NCI-H748 (cell line): ENCODE data around the gene NPAS2.
A peak's percentile ranks its signal among the peaks of the same experiment; 100 is the strongest.

Experiments
- DNase-seq: peaks from one replicate; lab custom pipeline; 2025; ENCODE audit not compliant: unreplicated experiment; lab: John Stamatoyannopoulos, UW

NPAS2 gene

GRCh38 chr2:100983684-100984310 is 163.9 kb downstream of the NPAS2 start:
- DNase-seq, result no peak

DNA sequence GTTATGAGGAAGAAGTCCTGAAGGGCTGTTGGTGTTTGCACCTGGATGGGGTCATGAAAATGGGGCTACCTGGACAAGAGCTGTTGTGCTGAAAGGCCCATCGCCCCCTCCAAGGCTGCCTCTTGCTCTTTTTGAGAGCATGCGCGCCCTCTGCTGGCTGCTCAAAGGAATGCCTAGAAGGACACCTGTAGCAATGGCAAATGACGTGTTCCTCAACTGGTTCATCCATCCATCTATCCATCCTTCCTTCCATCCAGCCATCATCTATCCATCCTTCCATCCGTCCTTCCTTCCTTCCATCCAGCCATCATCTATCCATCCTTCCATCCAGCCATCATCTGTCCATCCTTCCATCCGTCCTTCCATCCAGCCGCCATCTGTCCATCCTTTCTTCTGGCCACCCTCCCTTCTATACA is 165.0 kb downstream of the NPAS2 start:
- DNase-seq, result peak; percentile 62

GRCh38 chr2:100986157-100986556 is 166.2 kb downstream of the NPAS2 start:
- no peak for DNase-seq

GRCh38 chr2:100987536-100987935 is 167.6 kb downstream of the NPAS2 start:
- DNase-seq, result no peak

- no peak for DNase-seq
Observed at GRCh38 chr2:100987974-100988373, 168.0 kb downstream of the NPAS2 start.

DNA sequence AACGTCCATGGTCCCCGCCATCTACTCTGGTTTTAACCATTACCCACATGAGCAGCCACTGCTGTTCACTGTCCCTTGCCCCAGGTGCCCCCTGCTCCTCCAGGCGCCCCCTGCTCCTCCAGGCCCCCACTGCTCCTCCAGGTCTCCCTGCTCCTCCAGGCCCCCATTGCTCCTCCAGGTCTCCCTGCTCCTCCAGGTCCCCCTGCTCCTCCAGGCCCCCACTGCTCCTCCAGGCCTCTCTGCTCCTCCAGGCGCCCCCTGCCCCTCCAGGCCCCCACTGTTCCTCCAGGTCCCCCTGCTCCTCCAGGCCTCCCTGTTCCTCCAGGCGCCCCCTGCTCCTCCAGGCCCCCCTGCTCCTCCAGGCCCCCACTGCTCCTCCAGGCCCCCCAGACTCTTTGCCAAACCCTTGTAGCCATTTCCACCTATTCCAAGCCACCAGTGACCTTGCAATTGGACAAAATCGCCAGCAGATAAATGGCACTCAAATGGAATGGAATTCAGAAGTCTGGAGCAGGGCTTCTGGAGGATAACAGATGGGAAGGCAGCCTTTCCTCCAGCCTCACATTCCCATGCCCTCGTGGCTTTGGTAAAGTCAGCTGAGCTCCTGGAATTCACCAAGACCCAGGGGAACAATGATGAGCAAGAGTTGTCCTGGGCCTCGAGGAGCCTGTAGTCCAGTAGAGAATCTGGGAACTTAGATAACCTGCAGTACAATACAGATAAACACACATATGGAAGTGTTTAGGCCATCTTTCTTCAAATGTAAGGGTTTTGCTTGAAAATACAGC is 168.9 kb downstream of the NPAS2 start:
- DNase-seq, result no peak

GRCh38 chr2:100989666-100990065 is 169.7 kb downstream of the NPAS2 start:
- no peak for DNase-seq

DNA sequence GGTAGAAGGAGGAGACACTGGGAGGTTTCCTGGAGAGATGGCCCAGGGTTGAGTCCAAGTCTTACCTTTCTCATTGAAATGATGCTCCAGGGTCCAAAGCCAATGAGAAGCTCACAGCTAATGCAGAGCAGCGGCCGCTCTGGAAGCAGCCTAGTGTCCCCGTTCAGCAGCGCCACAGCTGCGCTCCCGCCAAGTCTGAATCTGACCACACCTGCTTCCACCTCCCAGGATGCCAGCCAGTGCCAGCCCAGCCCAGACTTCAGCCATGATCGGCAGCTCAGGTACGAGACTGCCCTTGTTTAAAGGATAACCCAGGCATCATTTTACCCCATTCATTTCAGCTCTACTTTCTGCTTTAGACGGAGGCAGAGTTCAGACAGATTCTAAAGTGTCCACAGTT is 170.2 kb downstream of the NPAS2 start:
- no peak for DNase-seq

DNA sequence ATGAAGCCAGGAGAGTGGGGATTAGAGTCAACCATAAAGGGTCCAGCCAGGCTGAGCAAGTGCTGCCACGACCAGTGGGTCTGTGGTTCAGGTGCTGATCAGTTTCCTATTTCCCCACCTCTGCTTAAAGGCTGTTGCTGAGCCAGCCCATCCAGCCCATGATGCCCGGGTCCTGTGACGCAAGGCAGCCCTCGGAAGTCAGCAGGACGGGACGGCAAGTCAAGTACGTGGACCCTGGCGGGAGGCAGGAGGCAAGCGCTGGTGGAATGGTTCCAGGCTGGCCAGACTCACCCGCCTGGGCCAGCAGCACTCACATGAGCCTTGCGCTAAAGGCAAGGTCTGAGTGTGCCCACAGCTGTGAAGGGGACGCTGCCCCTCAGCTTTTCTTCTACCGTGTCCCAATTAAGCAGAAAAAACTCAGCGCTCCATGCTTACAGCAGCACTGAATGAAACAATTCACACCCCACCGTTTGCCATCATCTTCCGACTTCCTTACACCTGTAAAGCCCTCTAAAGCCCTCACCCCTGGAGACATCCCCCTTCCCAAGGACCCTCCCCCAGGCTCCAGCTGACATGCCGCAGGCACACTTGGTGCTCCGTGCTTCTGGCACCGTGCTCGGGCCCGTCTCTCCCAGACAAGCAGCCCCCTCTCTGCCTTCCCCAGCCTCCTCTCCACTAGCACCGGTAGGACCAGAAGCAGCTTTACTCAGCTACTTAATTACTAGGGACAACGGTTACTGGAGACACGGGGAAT is 170.9 kb downstream of the NPAS2 start:
- DNase-seq, result no peak

DNA sequence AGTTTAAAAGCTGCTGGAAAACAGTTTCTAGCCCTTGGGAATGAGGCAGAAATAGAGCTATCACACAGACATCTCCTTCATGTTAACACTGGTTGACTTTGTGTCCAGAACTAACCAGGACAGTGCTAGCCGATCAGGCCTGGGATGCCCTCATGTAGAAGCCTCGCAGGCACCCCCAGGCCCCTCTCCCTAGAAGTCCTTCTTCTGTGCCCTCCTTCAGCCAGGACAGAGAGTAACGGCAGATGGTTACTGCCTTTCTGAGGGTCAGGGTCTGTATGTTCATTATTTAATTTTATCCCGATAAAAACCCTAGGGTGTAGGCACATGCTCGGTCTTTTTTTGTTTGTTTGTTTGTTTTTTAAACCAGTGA is 171.4 kb downstream of the NPAS2 start:
- no peak for DNase-seq

GRCh38 chr2:100992262-100992661 is 172.3 kb downstream of the NPAS2 start:
- no peak for DNase-seq

DNA sequence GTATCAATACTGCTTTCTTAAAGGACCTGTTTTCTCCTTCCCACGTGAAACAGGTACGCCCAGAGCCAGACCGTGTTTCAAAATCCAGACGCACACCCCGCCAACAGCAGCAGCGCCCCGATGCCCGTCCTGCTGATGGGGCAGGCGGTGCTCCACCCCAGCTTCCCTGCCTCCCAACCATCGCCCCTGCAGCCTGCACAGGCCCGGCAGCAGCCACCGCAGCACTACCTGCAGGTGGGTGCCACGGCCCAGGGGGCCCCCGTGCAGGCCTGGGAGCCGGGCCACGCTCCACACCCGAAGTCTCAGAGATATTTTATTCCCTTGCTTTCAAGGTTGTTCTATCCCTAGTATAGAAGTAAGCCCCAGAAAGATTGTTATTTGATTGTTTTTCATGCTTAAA is 173.4 kb downstream of the NPAS2 start:
- DNase-seq, result no peak

DNA sequence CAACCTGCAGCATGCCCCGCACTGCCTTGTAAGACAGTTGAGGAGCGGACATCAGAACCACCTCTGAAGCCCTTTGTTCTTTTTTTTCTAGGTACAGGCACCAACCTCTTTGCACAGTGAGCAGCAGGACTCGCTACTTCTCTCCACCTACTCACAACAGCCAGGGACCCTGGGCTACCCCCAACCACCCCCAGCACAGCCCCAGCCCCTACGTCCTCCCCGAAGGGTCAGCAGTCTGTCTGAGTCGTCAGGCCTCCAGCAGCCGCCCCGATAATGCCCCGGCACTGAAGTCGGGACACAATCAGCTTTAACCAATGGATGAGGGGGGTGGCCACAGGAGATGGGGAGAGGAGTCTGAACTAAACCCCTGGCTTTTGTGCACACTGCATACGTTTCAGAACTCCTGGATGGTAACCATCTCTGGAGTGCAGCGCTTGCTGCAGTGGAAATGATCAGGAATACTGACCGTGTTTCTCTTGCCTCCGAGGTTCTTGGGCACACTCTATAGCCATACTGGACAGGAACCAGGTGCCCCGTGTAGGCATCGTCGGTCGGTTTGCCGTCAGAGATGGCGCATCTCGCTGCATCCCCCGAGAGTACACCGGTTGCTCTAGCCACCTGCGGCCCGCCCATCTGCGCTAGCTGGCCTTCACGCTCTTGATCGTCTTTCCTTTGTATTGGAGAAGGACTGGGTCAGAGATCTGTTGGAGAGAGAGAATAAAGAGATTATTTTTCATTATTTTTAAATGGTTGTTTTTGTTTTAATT is 175.6 kb downstream of the NPAS2 start:
- DNase-seq, result no peak

GRCh38 chr2:100997509-100998234 is 177.7 kb downstream of the NPAS2 start:
- no peak for DNase-seq

GRCh38 chr2:100998235-100998573 is 178.3 kb downstream of the NPAS2 start:
- DNase-seq, result no peak

GRCh38 chr2:100999995-101000394 is 180.1 kb downstream of the NPAS2 start:
- DNase-seq, result no peak

DNA sequence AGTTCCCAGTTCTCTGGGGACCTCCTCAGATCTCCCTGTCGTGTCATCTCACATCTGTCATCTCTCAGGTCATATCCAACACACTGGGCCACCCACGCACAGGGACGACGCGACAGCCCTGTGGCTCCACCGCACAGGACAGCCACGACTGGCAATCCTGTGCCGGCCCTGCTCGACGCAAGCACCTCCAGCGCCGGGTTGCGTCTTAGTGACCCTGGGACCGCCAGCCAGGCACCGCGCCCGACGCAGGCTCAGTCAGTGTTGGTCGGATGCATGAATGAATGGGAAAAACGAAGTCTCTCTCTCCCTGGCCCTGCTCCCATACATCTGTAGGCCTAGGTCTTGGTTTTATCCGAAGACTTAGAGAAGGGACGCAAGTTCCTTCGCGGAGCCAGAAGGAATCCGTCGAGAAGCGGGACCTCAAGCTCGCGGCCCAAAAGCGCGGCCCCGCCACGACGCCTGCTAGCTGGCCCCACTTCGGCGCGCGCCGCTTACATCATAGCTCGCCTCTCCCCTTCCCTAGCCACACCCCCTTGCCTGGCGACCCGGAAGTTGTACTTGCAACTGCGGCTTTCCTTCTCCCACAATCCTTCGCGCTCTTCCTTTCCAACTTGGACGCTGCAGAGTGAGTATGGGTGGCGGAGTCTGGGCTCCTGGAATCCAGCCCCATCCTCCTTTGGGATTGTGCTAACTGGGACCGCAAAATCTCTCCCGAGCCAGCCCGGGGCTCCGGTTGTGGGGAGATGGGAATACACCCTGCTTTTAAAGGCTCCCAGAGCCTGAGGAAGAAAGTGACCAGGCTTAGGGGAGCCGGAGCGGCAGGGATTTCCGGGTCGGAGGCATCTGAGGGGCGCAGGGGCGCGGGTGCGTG is 182.0 kb downstream of the NPAS2 start, which contains the start of gene RPL31:
RPL31 (plus strand) TSS at position 599 of the 871 bp plus-strand sequence. CDS start 413 bp downstream, outside the sequence.
- DNase-seq, result peak; percentile 93

DNA sequence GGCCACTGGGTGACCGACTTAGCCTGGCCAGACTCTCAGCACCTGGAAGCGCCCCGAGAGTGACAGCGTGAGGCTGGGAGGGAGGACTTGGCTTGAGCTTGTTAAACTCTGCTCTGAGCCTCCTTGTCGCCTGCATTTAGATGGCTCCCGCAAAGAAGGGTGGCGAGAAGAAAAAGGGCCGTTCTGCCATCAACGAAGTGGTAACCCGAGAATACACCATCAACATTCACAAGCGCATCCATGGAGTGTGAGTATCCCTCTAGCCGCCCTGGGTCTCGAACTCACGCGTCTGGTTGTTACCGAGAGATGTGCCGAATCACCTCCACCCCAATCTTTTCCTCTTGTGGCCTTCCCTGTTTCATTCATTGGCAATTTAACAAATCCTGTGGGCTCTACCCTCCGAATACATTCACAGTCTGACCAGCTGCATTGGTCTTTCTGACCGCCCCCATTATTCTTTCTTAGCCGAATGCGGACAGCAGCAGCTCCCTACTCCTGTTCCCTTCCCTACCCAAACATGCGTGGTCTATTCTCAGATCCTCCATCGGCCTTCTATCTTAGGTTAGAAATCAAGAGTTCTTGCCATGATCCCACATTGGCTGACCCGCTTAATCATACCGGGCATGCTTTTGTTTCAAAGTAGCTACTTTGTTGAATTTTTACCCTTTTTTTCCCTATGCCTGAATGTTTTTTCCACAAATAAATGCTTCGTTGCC is 182.8 kb downstream of the NPAS2 start:
- DNase-seq, result peak; percentile 42

DNA sequence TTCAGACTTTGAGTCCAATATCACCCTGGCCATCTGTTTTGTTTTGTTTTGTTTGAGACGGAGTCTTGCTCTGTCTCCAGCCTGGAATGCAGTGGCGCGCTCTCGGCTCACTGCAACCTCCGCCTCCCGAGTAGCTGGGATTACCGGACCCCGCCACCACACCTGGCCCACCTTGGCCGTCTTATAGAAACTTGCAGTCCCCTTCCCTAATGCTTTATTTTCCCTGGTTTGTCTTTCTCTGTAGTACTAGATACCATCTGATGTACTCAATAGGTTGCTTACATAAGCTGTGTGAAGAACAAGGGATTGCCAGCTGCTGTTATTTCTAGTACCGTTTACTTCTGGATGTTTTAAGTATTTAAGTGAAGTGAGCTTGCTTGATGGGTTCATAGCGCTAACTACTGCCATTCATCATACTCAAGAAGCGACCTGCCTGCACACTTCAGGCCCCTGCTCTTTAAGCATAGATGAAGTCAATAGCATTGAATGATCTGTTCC is 183.4 kb downstream of the NPAS2 start:
- no peak for DNase-seq
